HG03442 (cell line): ENCODE results near the gene GMPPB.

Experiments
- ATAC-seq: cut with Tn5 transposase; IDR thresholded peaks from one replicate; pipeline ENCODE4 v1.9.1; 2021; ENCODE audit warnings: mild to moderate bottlenecking, moderate library complexity; ENCODE audit not compliant: unreplicated experiment

The GMPPB gene

DNA sequence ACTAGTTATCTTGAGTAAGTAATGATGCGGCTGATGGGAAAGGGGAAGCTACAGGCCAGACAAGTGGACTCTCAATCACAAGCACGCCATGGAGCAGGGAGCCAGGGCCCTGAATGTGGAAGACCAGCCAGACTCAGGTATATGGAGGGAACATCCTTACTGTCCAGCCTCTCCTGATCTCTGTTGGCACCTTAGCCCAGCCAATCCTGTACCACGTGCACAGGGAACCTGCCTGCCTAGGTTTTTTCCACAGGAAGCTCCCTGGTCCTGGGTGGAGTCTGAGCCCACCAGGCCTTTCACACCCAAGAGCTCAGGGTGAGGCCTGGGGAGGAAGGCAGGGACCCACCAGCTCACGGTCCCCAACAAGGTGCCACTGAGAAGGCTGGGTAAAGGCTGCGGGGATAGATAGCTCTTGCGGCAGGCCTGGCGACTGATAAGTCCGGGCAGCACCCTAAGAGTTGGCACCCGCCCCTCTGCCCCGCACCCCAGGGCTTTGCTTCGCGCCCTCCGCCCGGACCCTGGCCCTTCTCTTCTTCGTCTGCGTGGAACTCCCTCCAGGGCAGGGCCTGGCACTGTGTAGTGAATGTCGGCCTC lies 50.5 kb downstream of the GMPPB start:
- ATAC-seq = no peak

DNA sequence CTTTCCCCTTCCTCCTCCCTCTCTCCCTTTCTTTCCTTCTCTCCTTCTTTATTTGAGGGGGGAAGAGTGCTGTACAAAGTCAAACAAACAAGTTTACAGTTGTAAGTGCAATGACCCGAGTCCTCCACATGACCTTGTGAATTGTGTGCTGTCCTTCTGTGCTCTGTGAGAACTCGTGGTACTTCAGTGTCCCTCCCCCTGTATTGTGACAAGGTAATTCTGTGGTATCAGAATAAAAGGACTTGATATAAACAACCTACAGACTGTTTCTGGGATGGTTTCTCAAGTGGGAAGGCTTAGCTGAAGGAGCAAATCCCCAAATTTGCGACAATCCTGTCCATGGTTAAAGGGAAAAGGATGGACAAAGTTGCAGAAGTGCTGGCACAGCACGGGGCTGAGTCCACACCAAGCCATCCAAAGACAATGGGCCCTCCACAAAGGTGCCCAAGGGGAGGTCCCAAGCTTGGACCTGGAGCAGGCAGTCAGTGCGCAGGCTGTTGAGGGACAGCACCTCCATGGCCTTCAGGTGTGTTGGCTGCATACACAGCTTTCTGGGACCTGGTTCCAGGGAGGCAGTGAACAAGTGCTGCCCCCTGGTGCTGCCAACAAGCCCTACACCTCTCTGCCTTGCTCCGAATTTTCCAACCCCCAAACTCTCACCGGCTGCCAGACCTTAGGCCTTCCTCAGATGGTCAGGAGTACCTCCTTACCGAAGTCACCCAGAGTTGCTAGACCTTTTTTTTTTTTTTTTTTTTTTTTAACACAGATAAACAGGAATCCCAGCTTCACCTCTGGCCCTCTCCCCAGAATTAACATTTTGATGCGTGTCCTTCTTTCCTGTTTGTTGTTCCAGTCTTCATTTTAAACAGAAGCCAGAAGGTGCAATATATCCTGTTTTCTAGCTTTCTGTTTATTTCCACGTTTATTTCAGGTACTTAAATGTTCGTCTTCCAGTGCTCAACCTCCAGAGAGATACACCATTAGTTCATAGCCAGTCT lies 52.2 kb downstream of the GMPPB start:
- no peak for ATAC-seq

DNA sequence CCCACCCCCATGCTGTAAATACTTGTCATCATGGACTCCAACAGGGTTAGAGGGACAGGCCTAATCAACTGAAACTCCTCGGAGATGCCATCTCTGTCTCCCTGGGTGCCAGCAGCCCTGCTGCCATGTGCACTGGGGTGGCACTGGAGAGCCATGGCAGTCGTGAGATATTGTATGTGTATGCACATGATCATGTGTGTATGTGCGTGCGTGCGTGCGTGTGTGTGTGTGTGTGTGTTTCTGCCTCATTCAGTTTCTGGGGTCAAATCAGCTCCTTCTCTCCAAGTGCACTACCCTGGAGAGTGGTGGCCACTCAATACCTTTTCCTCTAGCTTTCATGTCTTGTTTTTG lies 52.8 kb downstream of the GMPPB start:
- no peak for ATAC-seq
